HK-2 (cell line): ENCODE results near the gene CPNE2.
"Not testable (repeated sequence)": the region's sequence is repeated elsewhere in the genome, so short reads cannot be mapped to it uniquely, and the experiment has no call there.

Experiments
- DNase-seq: peaks from one replicate; pipeline ENCODE4 v3.0.0-alpha.2; 2018; ENCODE audit not compliant: unreplicated experiment

Gene CPNE2

GRCh38 chr16:57091975-57092785 is at the start of gene CPNE2:
Gene CPNE2 (plus strand): TSS chr16:57092583. CDS start chr16:57110743, 18,160 bp downstream.
- peak; percentile 67 for DNase-seq

- DNase-seq: no peak
These were observed 49.1 kb upstream of the CPNE2 start for GRCh38 chr16:57043248-57043647.

GRCh38 chr16:57044931-57045693 is 47.3 kb upstream of the CPNE2 start:
- no peak for DNase-seq

- no peak for DNase-seq
These were observed 46.5 kb upstream of the CPNE2 start for GRCh38 chr16:57045694-57046381.

GRCh38 chr16:57048095-57048494 is 44.3 kb upstream of the CPNE2 start:
- DNase-seq: no peak

GRCh38 chr16:57049678-57050077 is 42.7 kb upstream of the CPNE2 start:
- DNase-seq: no peak

GRCh38 chr16:57051696-57052228 is 40.6 kb upstream of the CPNE2 start:
- no peak for DNase-seq

- DNase-seq: no peak
These were observed 39.2 kb upstream of the CPNE2 start for GRCh38 chr16:57053206-57053605.

- DNase-seq: no peak
These were observed 38.0 kb upstream of the CPNE2 start for GRCh38 chr16:57054338-57054737.

- no peak for DNase-seq
These were observed 37.6 kb upstream of the CPNE2 start for GRCh38 chr16:57054771-57055170.

- no peak for DNase-seq
These were observed 36.7 kb upstream of the CPNE2 start for GRCh38 chr16:57055671-57056070.

- DNase-seq: no peak
These were observed 34.0 kb upstream of the CPNE2 start for GRCh38 chr16:57058291-57058861.

- DNase-seq: no peak
These were observed 31.9 kb upstream of the CPNE2 start for GRCh38 chr16:57060323-57061083.

- peak; percentile 10 for DNase-seq
These were observed 31.1 kb upstream of the CPNE2 start for GRCh38 chr16:57061084-57061905.

- no peak for DNase-seq
These were observed 30.1 kb upstream of the CPNE2 start for GRCh38 chr16:57062329-57062728.

- not testable (repeated sequence) for DNase-seq
These were observed 29.2 kb upstream of the CPNE2 start for GRCh38 chr16:57063189-57063588.

- DNase-seq: no peak
These were observed 27.4 kb upstream of the CPNE2 start for GRCh38 chr16:57064995-57065394.

- no peak for DNase-seq
These were observed 25.8 kb upstream of the CPNE2 start for GRCh38 chr16:57066625-57067024.

GRCh38 chr16:57067347-57067746 is 25.0 kb upstream of the CPNE2 start:
- DNase-seq: no peak

- no peak for DNase-seq
These were observed 23.3 kb upstream of the CPNE2 start for GRCh38 chr16:57069053-57069452.
